ENCODE data around the gene ZP1.

ZP1 gene

GRCh38 chr11:60912851-60913528, 45.6 kb downstream of the ZP1 start:
- no peak for DNase-seq

DNA sequence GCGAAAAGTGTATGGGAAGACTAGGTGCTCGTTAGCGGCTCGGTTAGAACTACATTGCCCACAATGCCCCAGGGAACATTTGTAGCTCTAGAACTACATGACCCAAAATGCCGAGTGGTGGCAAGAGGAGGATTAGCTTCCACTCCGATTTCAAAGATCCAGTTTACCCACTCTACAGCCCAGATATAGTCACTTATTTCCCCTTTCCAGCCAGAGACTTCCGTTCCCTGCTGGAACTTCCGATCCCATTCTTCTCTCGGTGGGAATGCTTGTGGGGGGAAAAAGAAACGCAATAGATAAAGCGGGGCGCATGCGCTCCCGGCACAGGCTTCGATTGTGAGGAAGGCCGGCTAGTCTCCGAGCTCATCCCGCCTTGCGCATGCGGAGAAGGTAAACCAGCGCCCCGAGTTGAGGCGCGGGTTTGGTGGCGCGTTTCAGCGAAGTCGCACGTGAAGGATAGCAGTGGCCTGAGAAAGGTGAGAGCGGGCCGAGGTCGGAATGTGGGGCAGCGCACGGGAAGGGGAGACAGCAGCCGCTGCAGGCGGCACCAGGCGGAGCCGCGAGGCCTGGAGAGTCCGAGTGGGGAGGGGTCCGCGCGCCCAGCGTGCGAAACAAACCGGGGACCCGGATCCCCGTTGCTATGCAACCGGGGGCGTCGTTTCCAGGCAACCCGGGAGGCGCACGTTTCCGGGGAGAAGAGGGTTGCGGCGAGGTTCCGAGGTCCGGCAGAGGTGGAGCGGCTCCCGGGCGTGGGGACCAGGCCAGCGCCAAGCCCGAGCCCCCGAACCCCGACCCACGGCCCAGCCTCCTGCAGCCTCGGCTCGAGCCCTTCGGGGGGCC, 46.7 kb downstream of the ZP1 start, which contains the start of gene TMEM109:
Gene TMEM109, plus strand, starts transcription at position 366 of the 840 bp plus-strand sequence. CDS start 5,536 bp downstream, outside the sequence.
- peak; percentile 78 for DNase-seq

GRCh38 chr11:60914633-60915247, 47.4 kb downstream of the ZP1 start:
- DNase-seq: no peak

GRCh38 chr11:60915248-60915914, 48.0 kb downstream of the ZP1 start:
- no peak for DNase-seq

GRCh38 chr11:60916669-60917206, 49.4 kb downstream of the ZP1 start:
- no peak for DNase-seq

DNA sequence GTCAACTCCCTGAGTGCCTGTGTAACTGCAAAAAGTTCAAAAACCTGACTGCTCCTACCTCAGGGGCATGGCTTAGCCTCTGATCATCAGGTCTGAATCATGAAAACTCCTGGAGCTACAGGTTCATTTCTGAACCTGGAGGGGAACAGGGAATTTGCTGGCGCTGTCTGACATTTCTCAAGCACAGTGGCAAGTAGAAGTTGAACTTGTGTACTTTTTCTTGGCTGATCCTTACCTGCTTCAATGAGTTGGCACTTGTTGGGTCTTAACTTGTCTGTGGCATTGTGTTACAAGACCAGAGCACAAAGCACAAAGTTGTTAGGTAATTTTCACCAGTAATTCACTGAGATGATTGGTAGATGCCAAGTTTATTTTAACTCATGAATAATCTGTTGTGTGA, 49.9 kb downstream of the ZP1 start:
- DNase-seq: no peak

- DNase-seq: no peak
Observed at GRCh38 chr11:60918251-60918938, 51.1 kb downstream of the ZP1 start.

- DNase-seq: peak; percentile 29
Observed at GRCh38 chr11:60918939-60919265, 51.6 kb downstream of the ZP1 start.

DNA sequence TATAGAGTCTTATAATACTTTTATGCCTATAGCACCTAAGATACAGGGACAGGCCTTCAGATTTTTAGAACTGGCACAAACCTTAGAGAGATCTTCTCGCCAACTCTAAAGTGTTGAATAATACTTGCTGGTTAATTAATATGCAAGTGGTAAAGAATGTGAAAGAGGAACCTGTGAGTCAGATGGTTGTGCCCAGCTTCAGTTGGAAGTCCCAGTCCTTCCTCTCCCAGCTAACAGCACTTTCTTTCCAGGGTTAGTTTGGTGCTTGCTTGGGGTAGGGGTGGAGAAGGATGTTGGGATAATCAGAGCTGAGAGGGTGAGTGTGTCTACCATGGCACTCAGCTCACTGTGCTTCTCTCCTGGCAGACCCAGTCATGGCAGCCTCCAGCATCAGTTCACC, 52.0 kb downstream of the ZP1 start:
- no peak for DNase-seq

- DNase-seq: no peak
Observed at GRCh38 chr11:60919956-60920355, 52.6 kb downstream of the ZP1 start.

- no peak for DNase-seq
Observed at GRCh38 chr11:60921259-60921658, 53.9 kb downstream of the ZP1 start.

DNA sequence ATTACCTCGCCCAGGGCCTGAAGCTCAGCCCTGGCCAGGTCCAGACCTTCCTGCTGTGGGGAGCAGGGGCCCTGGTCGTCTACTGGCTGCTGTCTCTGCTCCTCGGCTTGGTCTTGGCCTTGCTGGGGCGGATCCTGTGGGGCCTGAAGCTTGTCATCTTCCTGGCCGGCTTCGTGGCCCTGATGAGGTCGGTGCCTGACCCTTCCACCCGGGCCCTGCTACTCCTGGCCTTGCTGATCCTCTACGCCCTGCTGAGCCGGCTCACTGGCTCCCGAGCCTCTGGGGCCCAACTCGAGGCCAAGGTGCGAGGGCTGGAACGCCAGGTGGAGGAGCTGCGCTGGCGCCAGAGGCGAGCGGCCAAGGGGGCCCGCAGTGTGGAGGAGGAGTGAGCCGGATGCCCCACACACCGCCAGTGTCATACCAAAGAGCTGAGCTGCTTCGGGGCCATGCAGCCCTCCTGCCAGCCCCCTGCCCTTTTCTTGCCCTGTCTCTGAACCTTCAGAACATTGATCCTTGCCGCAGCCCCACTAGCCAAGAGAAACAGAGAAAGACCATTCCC, 54.5 kb downstream of the ZP1 start:
- DNase-seq: no peak

DNA sequence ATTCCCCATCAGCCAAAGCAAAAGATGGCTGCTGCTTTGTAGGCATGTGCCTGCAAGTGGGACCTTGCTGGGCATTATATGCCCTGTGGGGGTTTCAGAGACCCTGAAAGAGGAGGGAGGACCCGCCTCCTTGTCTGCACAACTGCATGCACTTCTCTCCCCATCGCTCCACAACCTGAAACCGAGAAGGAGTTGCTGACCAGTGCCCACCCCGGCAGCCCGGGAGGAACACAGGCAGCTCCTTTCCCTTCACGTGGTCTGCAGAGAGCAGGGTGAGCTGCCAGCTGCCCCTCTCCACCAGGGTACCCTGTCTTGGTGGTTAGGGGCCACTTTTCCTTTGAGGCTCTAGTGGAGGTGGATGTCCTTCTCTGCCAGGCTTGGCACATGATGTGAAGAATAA, 55.6 kb downstream of the ZP1 start:
- DNase-seq: no peak

- DNase-seq: no peak
Observed at GRCh38 chr11:60923326-60923725, 56.0 kb downstream of the ZP1 start.

GRCh38 chr11:60923800-60924109, 56.4 kb downstream of the ZP1 start:
- no peak for DNase-seq

DNA sequence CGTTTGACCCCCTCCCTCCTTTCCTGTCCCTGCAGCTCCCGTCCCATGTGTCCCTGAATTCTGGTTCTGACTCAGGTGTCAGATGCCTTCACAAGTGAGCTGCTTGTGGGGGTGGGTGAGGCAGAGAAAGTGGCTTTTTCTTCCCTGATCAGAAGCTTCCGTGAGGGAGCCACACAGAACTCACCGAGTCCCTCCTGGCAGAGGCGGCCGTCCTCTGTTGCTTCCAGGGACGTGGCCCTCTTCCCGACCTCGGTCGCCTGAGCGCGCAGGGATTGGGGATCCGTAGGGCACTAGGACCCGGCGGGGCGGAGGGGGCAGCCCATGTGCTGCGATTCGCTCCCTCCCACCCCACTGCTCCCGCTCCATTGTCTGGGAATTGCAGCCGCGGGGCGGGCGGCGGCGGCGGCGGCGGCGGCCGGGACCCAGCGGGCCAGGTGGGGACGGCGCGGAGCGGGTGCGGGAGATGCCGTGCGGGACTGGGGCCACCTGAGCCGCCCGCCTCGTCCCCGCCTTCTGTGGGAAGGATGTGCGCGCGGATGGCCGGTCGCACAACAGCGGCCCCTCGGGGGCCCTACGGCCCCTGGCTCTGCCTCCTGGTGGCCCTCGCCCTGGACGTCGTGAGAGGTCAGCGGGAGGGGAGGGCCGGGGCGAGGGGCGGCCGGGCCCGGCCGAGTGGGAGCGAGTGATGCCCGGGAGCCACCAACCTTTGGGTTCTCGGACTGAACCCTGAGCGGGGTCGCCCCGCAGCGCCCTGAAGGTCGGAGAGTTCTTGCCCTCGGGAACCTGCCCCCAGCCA, 57.0 kb downstream of the ZP1 start, which contains the start of gene TMEM132A:
Gene TMEM132A, plus strand, starts transcription at position 351 of the 796 bp plus-strand sequence. Its CDS starts 174 bp downstream, at position 525.
- peak; percentile 23 for DNase-seq
